ENCODE results near the gene TMEM242.
"Not testable (repeated sequence)": the region's sequence is repeated elsewhere in the genome, so short reads cannot be mapped to it uniquely, and the experiment has no call there.

TMEM242 gene

DNA sequence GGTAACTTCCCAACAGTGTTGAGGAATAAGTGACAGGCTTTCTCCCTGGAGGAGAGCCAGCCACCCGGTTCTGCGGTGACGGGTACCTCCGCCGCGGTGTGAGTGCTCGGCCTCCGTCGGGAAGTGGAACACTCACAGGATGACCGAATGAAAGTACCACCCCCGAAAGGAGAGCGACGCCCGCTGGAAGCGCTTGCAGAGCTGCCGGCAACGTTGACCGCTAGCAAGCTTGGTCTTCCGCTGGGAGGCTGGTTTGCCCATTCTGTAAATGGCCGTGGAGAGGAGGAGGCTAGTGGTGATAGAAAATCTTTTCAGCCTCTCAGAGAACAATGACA, 614 bp upstream of the TMEM242 start:
- DNase-seq (ENCODE audit: low spot score): peak; percentile 61

DNA sequence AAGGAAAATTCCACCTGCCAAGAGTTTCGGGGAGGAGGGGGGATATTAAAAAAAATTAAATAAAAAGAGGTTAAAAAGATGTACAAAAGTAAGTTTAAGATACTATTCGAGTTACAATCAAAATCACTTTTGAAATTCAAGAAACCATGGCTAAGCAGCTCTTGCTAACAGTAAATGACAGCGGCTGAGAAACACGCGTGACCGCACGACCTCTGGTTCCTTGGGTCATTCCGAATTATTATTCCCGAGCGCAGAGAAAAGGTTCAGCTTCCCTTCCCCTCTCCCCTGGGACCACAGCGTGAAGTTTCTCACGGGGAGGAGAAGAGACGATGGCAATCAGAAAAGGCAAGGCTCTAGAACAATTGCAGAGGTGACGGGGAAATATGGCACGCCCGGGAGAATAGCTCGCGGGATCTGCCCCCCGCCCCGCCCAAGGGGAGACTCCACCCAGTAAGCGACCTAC, 496 bp downstream of the TMEM242 start:
- DNase-seq (ENCODE audit: low spot score): no peak

DNA sequence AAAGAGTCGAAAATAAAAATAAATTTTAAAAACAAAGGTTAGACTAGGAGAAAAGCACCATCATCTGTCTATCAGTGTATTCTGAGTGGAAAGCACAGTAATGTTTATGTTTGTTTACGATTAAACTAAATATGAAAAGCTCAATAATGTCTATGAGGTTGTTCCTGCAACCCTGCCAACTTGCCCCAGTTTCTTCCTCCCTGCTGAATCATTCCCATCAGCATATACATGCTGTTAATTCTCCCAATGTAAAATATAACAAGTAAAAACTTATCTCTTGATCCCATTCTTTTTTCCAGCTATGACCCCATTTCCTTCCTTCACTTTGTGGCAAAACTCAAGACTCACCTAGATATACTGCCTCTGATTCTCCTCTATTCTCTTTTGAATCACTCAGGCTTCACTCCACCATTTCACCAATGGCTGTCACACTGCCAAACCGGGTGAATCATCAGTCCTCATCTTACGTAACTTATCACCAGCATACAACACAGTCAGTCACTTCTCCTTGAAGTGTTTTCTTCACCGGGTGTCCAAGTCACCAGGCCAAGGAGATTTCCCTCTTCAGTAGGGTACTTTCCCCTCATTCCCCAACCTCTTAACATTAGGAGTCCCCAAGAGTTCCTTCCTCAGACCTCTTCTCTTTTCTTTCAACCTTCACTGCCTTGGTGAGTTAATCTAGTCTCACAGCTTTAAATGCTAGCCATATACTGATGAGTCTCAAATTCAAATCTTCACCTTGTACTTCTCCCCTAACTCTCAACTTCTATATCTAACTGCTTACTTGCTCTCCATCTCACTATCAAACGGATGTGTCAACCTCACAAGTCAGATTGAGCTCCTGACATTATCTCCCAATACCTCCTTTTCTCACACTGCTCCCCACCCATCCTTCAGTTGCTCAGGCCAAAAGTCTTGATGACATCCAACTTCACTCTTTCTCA, 6.2 kb downstream of the TMEM242 start:
- DNase-seq (ENCODE audit: low spot score): peak; percentile 95

DNA sequence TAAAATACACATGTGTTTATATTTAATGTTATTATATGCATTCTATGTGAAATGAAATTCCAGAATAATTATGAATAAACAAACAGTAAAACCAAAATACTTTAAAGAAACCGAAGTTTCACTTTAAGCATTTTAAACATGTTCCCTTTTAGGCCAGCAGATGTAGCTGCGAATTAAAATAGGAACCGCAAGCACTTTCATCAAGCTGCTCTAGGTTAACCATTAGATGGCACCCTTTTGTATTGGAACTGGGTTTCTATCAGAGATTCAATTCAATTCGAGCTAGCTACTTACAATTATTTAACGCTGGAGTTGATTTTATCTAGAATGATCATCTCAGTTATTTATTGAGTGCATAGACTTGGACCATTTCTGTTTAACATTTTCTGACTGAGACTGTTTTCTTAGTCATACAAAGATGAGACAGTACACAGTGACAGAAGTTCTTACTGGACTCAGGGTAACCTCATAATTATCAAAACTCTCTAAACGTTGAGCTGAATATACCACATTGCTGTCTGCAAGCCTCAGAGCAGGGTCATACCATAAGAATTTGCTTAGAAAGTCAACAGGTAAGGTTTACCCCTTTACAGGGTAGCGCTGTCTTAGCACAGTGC, 8.5 kb downstream of the TMEM242 start:
- peak; percentile 85 for DNase-seq (ENCODE audit: low spot score)

DNA sequence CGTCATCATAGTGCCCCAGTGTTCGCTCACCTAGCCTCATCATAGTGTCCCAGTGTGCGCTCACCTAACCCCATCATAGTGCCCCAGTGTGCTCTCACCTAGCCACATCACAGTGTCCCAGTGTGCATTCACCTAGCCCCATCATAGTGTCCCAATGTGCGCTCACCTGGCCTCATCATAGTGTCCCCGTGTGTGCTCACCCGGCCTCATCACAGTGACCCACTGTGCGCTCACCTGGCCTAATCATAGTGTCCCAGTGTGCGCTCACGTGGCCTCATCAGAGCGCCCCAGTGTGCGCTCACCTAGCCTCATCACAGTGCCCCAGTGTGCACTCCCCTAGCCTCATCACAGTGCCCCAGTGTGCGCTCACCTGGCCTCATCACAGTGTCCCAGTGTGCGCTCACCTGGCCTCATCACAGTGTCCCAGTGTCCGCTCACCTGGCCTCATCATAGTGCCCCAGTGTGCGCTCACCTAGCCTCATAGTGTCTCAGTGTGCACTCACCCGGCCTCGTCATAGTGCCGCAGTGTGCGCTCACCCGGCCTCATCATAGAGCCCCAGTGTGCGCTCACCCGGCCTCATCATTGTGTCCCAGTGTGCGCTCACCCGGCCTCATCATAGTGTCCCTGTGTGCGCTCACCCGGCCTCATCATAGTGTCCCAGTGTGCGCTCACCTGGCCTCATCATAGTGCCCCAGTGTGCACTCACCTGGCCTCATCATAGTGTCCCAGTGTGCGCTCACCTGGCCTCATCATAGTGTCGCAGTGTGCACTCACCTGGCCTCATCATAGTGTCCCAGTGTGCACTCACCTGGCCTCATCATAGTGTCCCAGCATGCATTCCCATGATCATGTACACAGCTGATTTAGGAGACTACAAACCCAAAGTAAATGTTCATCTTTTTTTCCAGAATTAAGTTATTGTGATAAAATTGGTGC, 9.5 kb downstream of the TMEM242 start:
- no peak for DNase-seq (ENCODE audit: low spot score)

DNA sequence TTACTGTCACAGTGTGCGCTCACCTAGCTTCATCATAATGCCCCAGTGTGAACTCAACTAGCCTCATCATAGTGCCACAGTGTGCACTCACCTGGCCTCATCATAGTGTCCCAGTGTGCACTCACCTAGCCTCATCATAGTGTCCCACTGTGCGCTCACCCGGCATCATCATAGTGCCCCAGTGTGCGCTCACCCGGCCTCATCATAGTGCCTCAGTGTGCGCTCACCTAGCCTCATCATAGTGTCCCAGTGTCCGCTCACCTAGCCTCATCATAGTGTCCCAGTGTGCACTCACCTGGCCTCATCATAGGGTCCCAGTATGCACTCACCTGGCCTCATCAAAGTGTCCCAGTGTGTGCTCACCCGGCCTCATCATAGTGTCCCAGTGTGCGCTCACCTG, 10.6 kb downstream of the TMEM242 start:
- DNase-seq (ENCODE audit: low spot score): no peak

DNA sequence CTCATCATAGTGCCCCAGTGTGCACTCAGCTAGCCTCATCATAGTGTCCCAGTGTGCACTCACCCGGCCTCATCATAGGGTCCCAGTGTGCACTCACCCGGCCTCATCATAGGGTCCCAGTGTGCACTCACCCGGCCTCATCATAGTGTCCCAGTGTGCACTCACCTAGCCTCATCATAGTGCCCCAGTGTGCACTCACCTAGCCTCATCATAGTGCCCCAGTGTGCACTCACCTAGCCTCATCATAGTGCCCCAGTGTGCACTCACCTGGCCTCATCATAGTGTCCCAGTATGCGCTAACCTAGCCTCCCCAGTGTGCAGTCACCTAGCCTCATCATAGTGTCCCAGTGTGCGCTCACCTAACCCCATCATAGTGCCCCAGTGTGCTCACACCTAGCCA, 12.6 kb downstream of the TMEM242 start:
- not testable (repeated sequence) for DNase-seq (ENCODE audit: low spot score)

DNA sequence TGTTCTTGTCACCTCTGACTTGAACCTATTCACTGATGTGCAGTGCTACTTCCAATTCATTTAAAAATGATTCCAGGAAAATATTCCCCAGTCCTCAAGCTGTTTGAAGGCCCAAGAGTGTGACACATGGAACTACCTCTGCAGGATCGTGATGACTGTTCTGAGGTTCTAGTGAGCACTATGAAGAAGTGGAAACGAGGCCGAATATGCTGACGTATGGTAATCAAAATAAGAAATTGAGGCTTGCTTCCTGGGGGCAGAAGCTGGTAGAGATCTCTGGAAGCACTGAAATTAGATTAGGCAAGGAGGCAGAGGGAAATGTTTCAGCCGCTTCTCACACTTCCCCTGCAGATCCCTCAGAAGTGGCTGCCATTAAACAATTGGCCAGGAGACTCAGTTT, 15.7 kb downstream of the TMEM242 start:
- DNase-seq (ENCODE audit: low spot score): no peak

DNA sequence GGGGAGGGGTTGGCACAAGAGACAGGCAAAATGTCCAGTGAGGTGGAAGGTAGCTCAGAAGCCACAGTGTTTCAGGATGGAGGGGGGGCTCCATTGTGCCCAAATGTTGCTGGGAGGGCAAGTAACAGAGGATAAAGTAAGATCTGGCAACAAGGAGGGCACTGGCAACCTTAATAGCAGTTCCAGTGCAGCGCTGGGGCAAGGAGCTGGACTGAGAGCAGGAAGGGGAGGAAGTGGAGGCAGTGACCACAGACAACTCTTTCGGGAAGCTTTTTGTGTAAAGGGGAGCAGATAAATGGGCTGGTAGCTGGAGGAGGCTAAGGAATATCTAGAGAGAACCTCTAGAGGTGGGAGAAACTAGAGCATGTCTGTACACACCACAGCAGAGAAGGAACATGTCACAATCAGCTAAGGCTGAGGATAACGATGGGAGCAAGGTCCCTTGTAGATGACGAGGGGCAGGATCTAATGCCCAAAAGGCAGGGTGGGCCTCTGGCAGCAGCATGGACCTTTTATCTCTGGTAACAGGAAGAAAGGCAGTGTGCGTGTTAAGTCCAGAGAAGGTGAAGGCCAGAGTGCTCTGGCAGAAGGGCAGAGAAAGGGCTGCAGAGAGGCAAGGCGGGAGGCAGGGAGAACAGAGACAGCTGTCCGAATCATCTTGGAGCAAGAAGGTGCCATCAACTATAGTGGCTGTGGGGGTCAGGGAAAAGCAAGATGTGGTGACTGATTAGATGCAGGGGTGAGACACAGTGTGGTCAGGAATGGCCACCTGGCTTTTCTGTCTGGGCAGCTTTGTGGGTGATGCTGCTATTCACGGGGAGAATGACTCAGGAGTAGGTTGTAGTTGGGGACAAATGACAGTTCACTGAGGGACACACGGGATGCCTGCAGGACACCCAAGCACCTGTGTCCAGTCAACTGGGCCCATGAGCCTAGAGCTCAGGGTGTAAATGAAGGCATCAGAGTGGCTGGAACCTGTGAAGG, 17.4 kb downstream of the TMEM242 start:
- DNase-seq (ENCODE audit: low spot score): no peak

DNA sequence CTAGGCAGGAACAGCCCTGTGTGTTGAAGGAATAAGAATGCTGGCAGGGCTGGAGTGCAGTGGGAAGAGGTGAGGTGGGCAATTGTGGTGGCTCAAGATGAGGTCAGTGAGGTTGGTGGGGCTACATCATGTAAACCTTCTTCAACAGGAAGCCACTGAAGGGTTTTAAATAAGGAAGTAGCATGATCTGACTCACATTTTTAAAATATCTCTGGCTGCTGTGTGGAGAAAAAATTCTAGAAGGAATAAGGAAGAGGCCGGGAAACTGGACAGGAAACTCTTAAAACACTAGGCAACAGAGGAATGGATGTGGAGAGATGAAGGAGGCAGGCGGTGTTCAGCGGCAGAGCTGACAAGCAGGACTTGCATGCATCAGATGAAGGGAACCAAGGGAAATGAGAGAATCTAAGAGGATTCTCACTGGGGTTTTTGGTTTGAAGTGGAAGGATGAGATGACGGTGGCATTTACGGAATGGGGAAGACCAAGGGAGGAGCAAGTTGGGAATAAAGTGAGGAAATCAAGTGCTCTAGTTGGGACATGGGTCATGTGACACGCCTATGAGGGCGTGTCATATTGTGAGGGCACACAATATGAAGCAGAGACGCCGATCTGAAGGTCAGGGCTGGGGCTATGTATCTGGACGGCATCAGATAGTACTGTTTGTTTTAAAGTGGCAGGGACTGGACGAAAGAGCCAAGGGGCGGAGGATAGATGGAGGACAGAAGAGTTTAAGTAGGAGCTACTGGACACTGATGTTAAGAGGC, 18.2 kb downstream of the TMEM242 start:
- DNase-seq (ENCODE audit: low spot score): no peak

DNA sequence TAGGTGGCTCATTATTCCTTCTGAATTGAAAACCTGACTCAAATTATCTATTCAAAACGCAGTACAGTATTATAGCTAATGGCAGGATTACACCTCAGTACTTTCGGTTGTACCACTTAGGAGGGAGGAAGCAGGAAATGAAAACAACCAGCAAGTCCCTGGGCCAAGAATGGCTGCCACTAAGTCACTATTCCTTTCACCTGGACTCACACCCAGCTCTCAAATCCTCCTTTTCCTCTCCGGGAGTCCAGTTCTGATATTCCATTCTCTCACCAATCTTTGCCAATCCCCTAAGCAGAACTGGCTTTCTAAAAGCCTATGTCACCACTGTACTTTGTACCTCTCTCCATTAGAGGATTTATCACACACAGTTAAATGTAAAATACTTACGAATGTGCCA, 20.6 kb downstream of the TMEM242 start:
- no peak for DNase-seq (ENCODE audit: low spot score)

DNA sequence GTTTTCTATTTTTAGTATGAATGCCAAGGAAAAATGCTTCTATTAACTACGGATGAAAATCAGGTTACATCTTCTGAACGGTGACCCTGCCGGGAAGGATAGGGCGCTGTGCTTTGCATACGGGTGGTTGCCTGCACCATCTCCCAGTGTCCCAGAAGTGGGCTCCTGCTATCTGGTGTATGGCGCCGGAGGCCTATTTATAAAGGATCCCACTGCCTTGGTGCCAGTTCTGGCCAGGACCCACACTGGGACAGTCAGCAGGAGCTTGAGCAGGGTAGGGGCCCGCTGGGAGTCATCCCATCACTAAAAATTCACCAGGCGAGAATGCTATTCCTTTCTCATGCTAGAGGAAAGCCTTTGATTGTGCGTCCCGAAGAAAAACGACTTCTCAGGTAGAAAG, 22.9 kb downstream of the TMEM242 start:
- DNase-seq (ENCODE audit: low spot score): no peak

DNA sequence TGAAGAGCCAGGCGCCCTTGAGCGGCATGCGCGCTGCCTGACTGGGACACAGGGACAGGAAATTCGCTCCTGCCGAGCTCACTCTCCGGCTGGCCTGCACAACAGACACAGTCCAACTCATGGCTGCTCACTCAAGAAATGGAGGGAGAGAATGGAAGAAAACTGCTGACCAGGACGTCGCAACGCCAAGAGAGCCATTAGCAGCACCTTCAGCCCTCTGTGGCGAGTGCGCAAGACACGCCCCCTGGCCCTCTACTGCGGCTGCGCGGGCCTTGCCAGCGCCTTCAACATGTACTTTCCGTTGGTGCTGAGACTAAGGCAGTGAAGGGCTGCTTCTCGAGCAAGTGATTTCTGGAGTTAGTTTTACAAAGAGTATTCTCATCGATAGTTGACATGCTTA, 23.3 kb downstream of the TMEM242 start:
- no peak for DNase-seq (ENCODE audit: low spot score)

DNA sequence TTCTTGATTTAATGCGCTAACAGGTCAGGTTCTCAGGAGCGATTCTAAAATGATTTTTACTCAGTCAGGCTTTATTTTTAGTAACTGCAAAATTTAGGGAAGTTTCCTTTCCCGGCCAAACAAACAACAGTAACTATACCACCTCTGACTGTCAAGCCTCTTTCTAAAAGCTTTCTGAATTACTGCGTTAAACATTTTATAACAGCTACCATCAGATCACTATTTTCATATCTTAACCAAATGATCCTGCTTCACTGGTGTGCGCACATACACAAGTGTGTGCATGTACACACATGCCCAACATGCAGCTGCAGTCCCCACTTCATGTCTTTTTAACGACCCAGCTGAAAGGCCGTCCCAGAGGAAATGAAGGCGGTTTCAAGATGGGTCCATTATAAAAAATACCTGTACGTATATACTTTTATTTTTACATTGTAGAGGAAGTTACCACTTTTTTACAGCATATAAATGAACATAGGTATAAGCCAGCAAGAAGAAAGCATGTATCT, 25.0 kb downstream of the TMEM242 start:
- no peak for DNase-seq (ENCODE audit: low spot score)

DNA sequence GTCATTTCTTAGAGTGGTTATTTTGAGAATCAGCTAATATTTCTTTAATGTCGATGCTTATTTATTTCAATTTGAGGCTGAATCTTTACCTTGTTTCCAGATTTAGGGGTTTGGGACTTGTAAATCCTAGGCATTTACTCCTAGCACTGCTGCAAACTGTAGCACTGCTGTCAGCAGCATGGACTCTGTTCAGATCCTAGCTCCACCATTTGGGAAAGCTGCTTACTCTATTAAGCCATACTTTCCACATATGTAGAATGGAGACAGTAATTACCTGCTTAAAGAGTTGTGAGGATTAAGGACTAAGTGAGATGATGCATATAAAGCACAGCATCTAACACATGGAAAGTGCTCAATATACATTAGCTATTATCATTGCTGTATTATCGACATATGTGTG, 28.7 kb downstream of the TMEM242 start:
- no peak for DNase-seq (ENCODE audit: low spot score)

DNA sequence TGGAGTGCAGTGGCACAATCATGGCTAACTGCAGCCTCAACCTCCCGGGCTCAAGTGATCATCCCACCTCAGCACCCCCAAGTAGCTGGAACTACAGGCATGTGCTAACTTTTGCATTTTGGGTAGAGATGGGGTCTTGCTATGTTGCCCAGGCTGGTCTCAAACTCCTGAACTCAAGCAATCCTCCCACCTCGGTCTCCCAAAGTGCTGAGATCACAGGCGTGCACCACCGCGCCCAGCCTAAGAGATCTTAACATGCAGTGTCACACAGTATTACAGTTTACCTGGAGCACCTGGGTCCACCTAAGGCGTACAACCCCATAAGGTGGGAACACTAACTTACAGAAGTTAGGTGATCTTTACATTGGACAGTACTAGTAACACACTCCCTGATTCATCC, 29.5 kb downstream of the TMEM242 start:
- DNase-seq (ENCODE audit: low spot score): no peak

DNA sequence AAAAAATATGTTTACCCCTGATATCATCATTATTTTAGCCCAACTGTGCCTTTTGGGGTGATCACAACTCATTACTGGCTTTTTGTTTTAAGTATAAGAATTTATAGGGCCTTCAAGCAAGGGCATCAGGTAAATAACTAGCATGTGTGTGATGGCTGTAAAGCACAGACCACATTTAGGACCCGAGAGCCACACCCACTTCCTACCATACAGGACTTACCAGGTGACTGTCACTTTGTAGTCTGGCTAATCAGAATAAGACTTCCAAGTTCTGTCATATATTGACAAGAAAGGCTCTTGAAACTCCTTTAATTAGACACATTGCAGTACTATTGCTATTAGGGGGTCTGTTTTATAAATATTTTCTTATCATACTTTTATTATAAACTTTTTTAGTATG, 31.1 kb downstream of the TMEM242 start:
- no peak for DNase-seq (ENCODE audit: low spot score)

DNA sequence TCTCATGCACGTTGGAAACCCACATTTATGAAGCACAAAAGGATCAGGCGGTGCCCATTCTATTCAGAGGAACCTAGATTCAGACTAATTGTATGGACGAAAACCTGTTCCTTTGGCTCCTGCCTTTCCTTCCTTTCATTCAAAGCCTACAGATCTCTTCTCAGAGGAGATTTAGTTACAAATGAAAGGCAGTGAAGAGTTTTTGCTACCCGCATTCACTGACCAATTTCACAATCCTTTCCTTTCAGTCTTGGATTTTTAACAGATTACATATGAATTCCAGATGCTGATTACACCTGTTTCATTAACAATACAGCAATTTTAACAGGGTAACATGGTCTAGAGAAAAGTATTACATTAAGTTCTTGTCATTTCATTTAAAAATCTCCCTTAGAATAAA, 32.0 kb downstream of the TMEM242 start:
- no peak for DNase-seq (ENCODE audit: low spot score)

DNA sequence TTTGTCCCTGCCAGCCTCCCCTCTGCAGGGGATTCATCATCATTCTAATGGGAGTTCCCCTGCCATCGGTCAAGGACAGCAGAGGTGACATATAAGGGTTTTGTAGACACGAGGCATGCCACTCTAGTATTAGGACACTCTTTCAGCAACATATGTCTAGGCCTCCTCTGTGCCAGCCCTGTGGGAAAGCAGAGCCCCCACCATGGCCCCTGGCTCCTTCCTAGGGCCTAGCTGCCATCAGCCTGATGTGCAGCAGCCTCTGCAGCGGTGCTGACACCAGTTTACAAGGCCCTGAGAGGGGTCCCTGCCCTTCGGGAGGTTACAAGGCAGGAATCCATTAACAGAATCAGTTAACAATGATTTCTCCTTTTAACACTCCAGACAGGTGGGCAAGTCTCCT, 32.5 kb downstream of the TMEM242 start:
- DNase-seq (ENCODE audit: low spot score): no peak

DNA sequence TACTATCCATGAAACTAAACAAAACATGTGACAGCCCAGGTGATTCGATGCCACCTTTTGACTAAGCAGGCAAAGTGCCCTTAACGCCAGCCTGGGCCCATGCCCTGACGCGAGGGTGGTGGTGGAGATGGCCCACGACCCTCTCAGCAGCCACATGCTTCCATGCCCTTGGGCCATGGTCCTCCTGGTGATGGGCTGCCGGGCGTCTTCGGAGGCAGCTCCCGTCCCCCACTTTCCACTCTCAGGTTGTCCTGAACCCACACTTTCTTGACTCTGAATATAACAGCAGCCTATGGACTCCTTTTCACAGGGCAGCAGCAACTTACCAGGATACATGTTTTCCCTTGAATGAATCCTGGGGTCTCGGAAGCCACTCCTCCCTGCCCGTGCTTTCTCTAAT, 33.6 kb downstream of the TMEM242 start:
- no peak for DNase-seq (ENCODE audit: low spot score)

Data from hematopoietic multipotent progenitor cell treated with erythropoietin and hydrocortisone succinate and interleukin-3 and kit ligand, for 15 days (in vitro differentiated cells).